Stimulated activated naive CD8-positive, alpha-beta T cell treated with anti-CD3 and anti-CD28 coated beads, Interleukin-15, amount 100 ng/mL, for 72 hours (primary cell): ENCODE data around the gene BRMS1.
"Not testable (repeated sequence)": the region's sequence is repeated elsewhere in the genome, so short reads cannot be mapped to it uniquely, and the experiment has no call there.

Experiments
- ATAC-seq: fragments of 150-1000 bp; cut with Tn5 transposase; 2 replicates; pipeline ENCODE4 v1.10.0; 2021; ENCODE audit warnings: mild to moderate bottlenecking, moderate library complexity
- DNase-seq, 2 donors: peaks; one replicate each; pipeline ENCODE4 v3.0.0; 2021 to 2022
- H3K27ac Mint-ChIP-seq, 2 donors: one replicate each; pipeline ENCODE4 v1.8.0; 2022; ENCODE audit warnings: mild to moderate bottlenecking in 2 of 2, mixed read lengths in 2 of 2, moderate library complexity in 2 of 2
- H3K27me3 Mint-ChIP-seq: one replicate; pipeline ENCODE4 v1.8.0; 2022; ENCODE audit warnings: mixed read lengths
- H3K4me1 Mint-ChIP-seq: one replicate; pipeline ENCODE4 v1.8.0; 2022; ENCODE audit warnings: mild to moderate bottlenecking, mixed read lengths
- H3K4me3 Mint-ChIP-seq, 2 donors: one replicate each; pipeline ENCODE4 v1.8.0; 2022; ENCODE audit warnings: mild to moderate bottlenecking in 2 of 2, mixed read lengths in 2 of 2, moderate library complexity in 1 of 2
- H3K9me3 Mint-ChIP-seq, 2 donors: one replicate each; pipeline ENCODE4 v1.8.0; 2022; ENCODE audit warnings: mixed read lengths in 2 of 2

The BRMS1 gene

DNA sequence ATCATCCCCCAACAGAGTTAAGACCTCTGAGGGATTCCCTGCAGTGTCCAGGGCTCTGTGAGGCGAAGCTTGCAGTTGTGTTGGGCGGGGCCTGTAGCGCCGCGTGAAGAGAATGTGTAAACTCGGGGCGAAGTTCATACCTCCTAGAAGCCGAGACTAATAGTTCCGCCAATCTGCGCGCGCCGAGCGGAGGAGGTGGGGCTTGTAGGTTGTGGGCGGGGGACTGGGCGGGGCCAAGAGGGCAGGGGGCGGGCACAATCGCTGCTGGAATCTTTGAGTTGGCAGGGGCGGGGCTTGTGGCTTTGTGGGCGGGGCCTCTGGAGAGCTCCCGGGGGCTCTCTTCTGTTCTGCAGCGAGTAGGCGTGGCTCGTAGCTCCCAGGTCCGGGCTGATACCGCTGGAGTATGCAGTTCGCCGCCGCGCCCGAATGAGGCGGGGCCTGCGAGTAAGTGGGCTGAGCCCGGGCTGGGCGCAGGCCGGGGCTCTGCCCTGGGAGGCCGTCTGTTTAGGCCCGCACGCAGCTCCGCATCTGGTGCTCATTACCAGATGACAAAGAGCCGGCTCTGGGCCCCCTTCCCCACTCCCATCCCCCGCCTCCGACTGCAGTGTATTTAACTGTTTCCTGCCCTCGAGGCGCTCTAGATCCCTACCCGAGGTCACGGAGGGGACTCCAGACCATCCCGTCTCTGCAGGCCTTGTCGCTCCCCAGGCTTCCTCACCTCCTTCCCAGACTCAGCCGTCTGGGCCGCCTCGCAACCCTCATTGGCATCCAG, 32.2 kb downstream of the BRMS1 start:
- Mint-ChIP-seq H3K4me3 (peak overlapping the region; percentile 91 to 95), H3K27ac (peak overlapping the region; percentile 98 to 99), H3K9me3 (no peaks in the 10 kb centered on the region), H3K4me1 (peaks cover 48% of the 10 kb centered on the region), H3K27me3 (no peaks in the 10 kb centered on the region)
- DNase-seq (peak; percentile 99), ATAC-seq (peak; percentile 78)

DNA sequence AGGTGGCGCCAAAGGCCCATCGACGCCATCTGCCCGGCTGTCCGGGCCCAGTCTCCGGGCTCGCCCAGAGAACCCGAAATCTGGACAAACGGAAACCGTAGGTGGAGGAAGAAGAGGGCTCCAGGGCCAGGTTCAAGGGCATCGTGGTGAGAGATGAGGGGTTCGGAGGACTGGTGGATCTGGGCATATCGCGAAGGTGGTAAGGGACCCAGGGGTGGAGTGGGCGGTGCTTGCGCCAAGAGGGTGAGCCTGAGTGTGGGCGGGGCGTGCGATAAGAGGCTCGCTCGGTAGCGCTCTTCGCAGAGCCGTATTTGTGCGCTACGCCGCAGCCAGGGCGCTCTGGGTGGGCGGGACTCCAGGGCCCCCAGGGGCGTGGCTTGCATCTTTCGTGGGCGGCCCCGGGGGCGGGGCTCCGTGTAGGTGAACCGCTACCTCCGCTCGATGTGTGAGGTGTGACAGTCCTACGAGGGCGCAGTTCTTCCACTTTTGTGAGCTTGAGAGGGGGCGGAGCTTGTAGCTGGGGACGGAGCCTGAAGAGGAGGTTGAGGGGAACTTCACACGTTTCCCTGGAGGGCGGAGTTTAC, 32.8 kb downstream of the BRMS1 start:
- Mint-ChIP-seq H3K9me3 (no peaks in the 10 kb centered on the region), H3K4me3 (peak overlapping the region; percentile 91 to 95), H3K27ac (peak overlapping the region; percentile 98 to 99), H3K4me1 (peaks cover 41% of the 10 kb centered on the region), H3K27me3 (no peaks in the 10 kb centered on the region)
- DNase-seq = peak; percentile 99 to 100
- ATAC-seq = peak; percentile 77

DNA sequence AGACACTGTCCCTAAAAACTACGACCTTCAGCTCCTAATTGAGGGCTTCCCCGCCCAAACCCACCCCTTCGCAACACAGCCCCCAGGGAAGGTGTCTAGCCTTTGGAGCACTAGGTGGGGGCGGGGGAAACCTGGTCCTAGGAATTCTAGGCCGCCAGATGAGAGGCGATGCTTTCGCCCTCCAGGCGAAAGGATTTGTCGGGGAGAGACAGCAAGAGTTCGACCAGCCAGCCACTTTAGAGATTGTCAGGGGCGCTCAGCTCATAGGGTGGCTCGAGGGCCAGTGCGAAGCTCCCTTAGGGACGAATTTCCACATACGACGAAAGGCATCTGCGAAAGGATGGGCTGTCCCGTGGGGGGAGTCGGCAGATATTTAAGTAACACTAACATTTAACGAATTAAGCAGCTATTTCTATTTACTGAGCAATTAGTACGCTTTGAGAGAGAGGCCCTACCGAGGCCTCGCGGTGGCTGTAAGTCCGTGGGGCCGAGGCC, 33.4 kb downstream of the BRMS1 start:
- Mint-ChIP-seq H3K4me3 (peak overlapping the region; percentile 91 to 95), H3K27me3 (no peaks in the 10 kb centered on the region), H3K9me3 (no peaks in the 10 kb centered on the region), H3K4me1 (peaks cover 40% of the 10 kb centered on the region), H3K27ac (peak overlapping the region; percentile 96 to 99)
- DNase-seq (no peak), ATAC-seq (no peak)

DNA sequence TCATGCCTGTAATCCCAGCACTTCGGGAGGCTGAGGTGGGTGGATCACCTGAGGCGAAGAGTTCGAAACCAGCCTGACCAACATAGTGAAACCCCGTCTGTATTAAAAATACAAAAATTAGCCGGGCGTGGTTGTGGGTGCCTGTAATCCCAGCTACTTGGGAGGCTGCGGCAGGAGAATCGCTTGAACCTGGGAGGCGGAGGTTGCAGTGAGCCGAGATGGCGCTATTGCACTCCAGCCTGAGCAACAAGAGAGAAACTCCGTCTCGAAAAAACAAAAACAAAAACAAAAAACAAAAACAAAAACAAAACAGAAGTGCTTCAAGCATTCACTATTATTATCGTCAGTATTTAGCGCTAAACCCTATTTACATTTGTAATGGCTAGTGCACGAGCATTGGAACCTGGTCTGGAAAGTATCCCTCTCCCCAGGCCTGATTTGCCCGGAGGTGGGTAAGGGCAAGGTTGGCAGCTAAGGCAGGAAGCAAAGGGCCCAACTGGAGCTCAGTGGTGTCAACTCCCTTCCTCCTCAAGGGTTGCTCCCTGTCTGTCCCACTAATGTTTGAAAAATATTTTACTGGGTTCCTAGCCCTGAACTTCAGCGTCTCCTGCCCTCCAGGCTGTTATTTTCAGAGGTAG, 34.0 kb downstream of the BRMS1 start:
- H3K4me3 Mint-ChIP-seq, H3K27ac Mint-ChIP-seq, H3K9me3 Mint-ChIP-seq, H3K27me3 Mint-ChIP-seq, DNase-seq, ATAC-seq: not testable (repeated sequence)
- H3K4me1 Mint-ChIP-seq = peaks cover 35% of the 10 kb centered on the region

DNA sequence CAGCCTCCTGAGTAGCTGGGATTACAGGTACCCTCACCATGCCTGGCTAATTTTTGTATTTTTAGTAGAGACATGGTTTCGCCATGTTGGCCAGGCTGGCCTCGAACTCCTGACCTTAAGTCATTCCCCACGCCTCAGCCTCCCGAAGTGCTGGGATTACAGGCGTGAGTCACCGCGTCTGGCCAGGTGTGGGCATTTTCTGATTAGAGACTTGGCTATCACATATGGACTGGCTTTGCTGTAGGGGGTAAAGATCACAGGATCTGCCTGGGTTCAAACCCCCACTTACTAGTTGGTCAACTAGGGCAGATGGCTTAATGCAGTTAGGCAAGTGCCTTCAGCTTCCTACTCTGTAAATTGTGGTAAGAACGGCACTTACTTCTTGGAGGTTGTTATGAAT, 34.6 kb downstream of the BRMS1 start:
- no peak for ATAC-seq
- no peak overlapping the region for H3K4me3 Mint-ChIP-seq

DNA sequence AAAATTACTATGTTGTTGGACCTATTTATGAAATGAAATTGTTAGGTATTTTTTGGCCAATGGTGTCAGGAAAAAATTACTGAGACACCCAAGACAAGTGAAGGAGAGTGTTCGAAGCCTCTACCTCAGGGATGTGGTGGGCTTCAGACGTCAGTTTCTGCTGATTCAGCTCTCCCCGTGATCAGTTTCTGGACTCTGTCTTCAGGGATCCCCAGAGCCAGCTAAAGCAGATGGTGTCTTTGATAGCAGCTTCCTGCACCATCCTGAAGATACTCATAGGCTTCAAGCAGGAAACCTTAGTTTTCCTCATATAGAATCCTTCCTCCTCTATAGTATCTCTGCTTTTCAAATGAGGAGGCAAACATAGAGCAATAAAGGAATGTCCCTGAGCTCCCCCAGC, 35.4 kb downstream of the BRMS1 start:
- no peaks in the 10 kb centered on the region for H3K9me3 Mint-ChIP-seq
- no peak overlapping the region for H3K27ac Mint-ChIP-seq
- H3K4me3 Mint-ChIP-seq = no peak overlapping the region
- no peaks in the 10 kb centered on the region for H3K27me3 Mint-ChIP-seq
- peaks cover 21% of the 10 kb centered on the region for H3K4me1 Mint-ChIP-seq
- ATAC-seq (no peak), DNase-seq (no peak)

More for the DNA sequence above, 34.6 kb downstream of the BRMS1 start:
- no peaks in the 10 kb centered on the region for H3K9me3 Mint-ChIP-seq
- H3K4me1 Mint-ChIP-seq = peaks cover 29% of the 10 kb centered on the region
- no peak for DNase-seq
- no peak overlapping the region for H3K27ac Mint-ChIP-seq
- H3K27me3 Mint-ChIP-seq = no peaks in the 10 kb centered on the region

DNA sequence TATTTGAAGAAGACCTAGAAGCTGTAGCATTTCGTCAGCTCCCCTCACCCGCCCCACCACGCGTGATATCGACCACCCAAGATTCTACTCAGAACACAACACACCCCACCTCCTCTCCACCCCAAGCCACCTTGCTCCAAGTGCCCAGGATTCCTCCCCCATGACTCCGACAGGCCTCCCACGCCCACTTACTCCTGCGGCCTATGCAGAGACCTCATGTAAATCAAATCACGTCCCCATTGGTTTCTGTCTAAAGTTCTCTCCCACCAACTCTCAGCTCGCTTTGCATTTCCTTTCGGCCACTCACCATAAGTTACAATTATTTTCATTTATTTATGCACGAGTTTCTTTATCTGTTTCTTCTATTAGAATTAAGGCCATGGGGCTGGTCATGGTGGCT, 42.2 kb downstream of the BRMS1 start:
- Mint-ChIP-seq H3K4me1 (no peaks in the 10 kb centered on the region), H3K9me3 (no peaks in the 10 kb centered on the region), H3K4me3 (no peak overlapping the region), H3K27ac (peak overlapping the region in 1 of 2 donors; percentile 21), H3K27me3 (no peaks in the 10 kb centered on the region)
- ATAC-seq = no peak
- DNase-seq = no peak

DNA sequence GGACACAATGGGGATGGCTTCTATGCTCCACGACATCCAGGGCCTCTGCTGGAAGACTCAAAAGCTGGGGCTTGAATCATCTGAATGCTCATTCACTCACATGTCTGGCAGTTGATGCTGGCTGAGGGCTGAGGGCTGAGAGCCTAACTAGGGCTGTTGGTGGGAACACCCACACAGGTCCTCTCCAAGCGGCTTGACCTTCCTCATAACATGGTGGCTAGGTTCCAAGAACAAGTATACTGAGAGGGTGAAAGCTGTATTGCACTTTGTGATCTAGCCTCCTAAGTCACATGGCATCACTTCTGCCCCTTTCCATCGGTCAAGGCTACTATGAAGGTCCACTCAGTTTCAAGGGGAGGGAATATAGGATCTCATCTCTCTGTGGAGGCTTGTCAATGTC, 45.7 kb downstream of the BRMS1 start:
- Mint-ChIP-seq H3K27ac (no peak overlapping the region), H3K27me3 (peaks cover 15% of the 10 kb centered on the region), H3K9me3 (no peaks in the 10 kb centered on the region), H3K4me3 (no peak overlapping the region), H3K4me1 (no peaks in the 10 kb centered on the region)
- DNase-seq (no peak), ATAC-seq (no peak)

DNA sequence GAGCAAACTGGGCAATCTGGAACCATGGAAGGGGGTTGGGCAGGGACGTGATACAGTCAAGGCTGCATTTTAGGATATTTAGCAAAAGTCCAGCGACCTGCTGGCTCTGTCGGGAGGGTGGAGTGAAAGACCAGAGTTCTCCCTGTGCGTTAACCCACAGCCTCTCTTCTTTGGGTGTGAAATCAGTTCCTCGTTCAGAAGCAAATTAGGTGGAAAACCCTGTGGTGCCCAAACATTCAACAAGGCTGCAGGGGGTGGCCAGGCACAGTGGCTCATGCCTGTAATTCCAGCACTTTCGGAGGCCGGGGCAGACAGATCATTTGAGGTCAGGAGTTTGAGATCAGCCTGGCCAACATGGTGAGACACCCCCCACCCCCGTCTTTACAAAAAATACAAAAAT, 47.3 kb downstream of the BRMS1 start:
- Mint-ChIP-seq H3K9me3 (no peaks in the 10 kb centered on the region), H3K27me3 (peaks cover 30% of the 10 kb centered on the region), H3K27ac (no peak overlapping the region), H3K4me3 (no peak overlapping the region), H3K4me1 (peaks cover 5% of the 10 kb centered on the region)
- no peak for ATAC-seq
- DNase-seq = no peak

DNA sequence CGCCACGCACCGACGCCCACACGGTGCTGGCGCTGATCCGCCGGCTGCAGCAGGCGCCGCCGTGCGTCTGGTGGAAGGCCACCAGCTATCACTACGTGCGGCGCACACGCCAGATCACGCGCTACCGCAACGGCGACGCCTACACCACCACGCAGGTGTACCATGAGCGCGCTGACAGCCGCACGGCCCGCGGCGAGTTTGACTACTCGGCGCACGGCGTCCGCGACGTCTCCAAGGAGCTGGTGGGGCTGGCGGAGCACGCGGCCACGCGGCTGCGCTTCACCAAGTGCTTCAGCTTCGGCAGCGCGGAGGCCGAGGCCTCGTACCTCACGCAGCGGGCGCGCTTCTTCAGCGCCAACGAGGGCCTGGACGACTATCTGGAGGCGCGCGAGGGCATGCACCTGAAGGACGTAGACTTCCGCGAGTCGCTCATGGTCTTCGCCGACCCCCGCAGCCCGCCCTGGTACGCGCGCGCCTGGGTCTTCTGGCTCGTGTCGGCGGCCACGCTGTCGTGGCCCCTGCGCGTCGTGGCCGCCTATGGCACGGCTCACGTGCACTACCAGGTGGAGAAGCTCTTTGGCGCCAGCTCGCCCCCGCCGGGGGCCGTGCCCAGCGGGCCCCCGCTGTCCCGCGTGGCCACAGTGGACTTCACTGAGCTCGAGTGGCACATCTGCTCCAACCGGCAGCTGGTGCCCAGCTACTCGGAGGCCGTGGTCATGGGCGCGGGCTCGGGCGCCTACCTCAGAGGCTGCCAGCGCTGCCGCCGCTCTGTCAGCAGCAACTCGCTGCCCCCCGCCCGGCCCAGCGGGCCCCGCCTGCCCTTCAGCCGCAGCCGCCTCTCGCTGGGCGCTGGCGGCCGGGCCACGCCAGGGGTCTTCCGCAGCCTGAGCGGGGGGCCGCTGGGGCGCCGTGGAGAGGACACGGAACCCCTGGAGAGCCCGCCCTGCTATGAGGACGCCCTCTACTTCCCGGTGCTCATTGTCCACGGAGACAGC, 50.0 kb downstream of the BRMS1 start:
- ATAC-seq (peak; percentile 10), DNase-seq (no peak)
- Mint-ChIP-seq H3K4me1 (peaks cover 17% of the 10 kb centered on the region), H3K27me3 (peaks cover 49% of the 10 kb centered on the region), H3K9me3 (no peaks in the 10 kb centered on the region), H3K27ac (no peak overlapping the region), H3K4me3 (no peak overlapping the region)

DNA sequence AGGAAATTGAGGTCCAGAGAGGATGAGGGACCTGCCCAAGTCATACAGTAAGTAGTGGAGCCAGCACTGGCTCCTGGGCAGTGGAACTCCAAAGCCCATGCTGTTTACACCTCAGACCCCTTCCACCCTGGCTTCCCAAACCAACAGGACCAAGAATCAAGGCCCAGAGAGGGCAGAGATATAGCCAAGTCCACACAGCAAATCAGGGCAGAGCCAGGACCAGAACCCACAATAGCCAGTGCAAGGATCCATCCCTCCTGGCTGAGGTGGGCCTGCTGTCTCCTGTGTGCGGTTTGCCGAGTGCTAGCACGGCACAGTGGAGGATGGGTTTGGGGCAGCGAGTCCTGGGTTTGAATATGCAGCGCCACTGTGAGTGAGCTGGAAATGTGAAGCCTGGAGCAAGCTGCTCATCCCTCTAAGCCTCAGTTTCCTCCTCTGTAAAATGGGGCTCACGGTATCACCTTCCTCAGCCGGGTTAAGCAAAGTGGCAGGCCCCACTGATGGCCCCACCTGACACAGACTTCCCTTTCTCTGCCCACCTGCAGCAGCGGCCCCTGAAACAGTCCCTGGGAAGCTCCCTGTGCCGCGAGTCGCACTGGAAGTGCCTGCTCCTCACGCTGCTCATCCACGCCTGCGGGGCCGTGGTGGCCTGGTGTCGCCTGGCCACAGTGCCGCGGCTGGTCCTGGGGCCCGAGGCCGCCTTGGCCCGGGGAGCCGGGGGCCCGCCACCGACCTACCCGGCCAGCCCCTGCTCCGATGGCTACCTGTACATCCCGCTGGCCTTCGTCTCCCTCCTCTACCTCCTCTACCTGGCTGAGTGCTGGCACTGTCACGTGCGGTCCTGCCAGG, 50.9 kb downstream of the BRMS1 start:
- DNase-seq = no peak

DNA sequence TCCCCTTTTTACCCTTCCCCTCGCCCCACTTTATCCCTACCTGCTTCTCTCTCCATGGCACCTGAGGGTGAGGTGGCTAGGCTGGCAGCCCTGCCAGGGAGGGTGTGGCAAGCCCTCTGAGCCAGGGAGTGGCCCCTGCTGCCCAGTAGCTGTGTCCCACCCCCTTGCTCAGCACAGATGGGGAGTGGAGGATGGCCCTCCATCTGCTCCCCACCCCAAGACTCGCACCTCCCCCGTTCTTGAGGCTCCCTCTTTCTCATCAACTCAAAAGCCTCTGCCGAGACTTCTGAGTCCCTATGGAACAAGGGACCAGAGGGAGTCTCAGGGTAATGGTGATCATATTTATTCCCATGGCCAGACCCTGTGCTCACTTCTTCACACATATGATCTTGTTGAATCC, 51.6 kb downstream of the BRMS1 start:
- peak overlapping the region in 1 of 2 donors; percentile 29 for H3K4me3 Mint-ChIP-seq
- H3K9me3 Mint-ChIP-seq = no peaks in the 10 kb centered on the region
- DNase-seq = no peak
- H3K4me1 Mint-ChIP-seq = peaks cover 24% of the 10 kb centered on the region
- no peak for ATAC-seq
- no peak overlapping the region for H3K27ac Mint-ChIP-seq
- peaks cover 49% of the 10 kb centered on the region for H3K27me3 Mint-ChIP-seq

More for the DNA sequence above, 50.9 kb downstream of the BRMS1 start:
- Mint-ChIP-seq H3K4me1 (peaks cover 24% of the 10 kb centered on the region), H3K9me3 (no peaks in the 10 kb centered on the region), H3K27ac (no peak overlapping the region), H3K4me3 (no peak overlapping the region), H3K27me3 (peaks cover 49% of the 10 kb centered on the region)
- no peak for ATAC-seq

DNA sequence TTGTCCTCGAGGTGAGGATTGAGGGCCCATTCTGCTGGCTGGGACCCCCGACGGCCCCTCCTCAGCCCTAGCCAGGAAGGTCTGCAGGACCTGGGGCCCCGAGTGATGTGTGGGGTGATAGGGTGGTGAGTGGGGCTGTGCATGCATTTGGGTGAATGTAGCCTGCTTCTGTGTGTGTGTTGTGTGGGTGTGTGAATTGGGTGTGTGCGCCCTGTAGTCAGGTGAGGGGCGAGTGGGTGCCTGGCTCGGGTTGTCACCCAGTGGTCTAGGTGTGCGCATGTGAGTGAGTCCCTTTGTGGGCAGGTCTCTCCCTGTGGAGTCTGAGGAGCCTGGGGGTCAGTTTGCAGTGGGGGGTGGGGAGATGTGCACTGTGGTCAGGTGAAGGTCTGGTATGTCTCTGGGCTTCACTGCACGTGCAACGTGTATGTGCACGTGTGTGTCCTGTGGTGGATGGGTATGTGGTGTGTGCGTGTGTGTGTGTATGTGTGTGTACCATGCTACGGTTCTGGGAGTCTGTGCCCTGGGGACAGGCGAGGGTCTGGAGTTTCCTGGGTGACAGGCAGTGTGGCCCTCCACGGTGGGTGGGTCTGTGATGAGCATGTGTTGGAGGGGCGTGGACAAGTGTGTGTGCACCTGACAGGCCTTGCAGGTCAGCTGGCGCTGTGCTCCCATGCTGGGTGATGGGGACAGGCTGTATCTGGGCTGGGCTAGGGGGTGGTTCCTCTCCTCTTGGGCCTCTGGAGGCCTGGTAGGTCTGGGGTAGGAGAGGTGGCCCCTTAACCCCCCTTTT, 52.2 kb downstream of the BRMS1 start:
- H3K27ac Mint-ChIP-seq = no peak overlapping the region
- H3K4me3 Mint-ChIP-seq = peak overlapping the region; percentile 3 to 50
- DNase-seq = no peak
- peaks cover 30% of the 10 kb centered on the region for H3K4me1 Mint-ChIP-seq
- H3K27me3 Mint-ChIP-seq = peaks cover 49% of the 10 kb centered on the region
- no peaks in the 10 kb centered on the region for H3K9me3 Mint-ChIP-seq
- no peak for ATAC-seq
